OCI-LY1 (cell line): ENCODE results near the gene RGL4.

Source experiments
- EZH2 ChIP-seq: fragments of 200-600 bp; sonication (generic), shearing (Covaris generic); IDR thresholded peaks from 2 replicates; pipeline ENCODE4 v1.8.0; 2017; ENCODE audit warnings: borderline replicate concordance, mixed run types, mild to moderate bottlenecking, antibody characterized with exemption, low read length, moderate library complexity, mixed read lengths
- TF ChIP-seq, protein P1 (sequence below): fragments of 200-600 bp; sonication (generic), shearing (Covaris generic); IDR thresholded peaks from 2 replicates; pipeline ENCODE4 v1.5.1; 2017; ENCODE audit warnings: mild to moderate bottlenecking, antibody characterized with exemption, low read length, moderate library complexity, mixed read lengths

DNA sequence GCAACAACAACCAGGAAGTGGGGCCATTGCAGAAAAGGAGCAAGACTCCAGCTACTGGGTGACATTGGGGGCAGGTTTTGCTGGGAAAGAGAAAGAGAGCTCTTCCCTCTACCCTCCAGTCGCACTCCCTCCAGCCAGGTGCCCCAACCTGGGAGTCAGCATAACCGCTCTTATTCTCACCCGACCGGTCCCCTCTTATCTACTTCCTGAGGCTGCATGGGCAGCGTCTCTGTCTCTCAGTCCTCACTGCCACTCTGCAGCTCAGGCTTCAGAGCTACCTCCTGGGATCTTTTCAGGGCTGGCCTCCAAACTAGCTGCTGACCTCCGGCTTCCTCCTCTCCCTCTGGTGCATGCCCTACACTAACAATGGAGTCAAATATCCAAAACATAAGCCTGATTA is 55.0 kb downstream of the RGL4 start:
- TF ChIP-seq, protein P1, sequence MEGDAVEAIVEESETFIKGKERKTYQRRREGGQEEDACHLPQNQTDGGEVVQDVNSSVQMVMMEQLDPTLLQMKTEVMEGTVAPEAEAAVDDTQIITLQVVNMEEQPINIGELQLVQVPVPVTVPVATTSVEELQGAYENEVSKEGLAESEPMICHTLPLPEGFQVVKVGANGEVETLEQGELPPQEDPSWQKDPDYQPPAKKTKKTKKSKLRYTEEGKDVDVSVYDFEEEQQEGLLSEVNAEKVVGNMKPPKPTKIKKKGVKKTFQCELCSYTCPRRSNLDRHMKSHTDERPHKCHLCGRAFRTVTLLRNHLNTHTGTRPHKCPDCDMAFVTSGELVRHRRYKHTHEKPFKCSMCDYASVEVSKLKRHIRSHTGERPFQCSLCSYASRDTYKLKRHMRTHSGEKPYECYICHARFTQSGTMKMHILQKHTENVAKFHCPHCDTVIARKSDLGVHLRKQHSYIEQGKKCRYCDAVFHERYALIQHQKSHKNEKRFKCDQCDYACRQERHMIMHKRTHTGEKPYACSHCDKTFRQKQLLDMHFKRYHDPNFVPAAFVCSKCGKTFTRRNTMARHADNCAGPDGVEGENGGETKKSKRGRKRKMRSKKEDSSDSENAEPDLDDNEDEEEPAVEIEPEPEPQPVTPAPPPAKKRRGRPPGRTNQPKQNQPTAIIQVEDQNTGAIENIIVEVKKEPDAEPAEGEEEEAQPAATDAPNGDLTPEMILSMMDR = no peak
- no peak for TF ChIP-seq EZH2
